ENCODE results near the gene GLUL. TPM values are rescaled to one million over a fixed set of nuclear protein-coding genes. Genes with fewer than 3 reads are reported as not detected.
"Not testable (repeated sequence)": the region's sequence is repeated elsewhere in the genome, so short reads cannot be mapped to it uniquely, and the experiment has no call there.

GLUL gene
- total RNA-seq, 1 donor from 2014 or later: 1,001 TPM

DNA sequence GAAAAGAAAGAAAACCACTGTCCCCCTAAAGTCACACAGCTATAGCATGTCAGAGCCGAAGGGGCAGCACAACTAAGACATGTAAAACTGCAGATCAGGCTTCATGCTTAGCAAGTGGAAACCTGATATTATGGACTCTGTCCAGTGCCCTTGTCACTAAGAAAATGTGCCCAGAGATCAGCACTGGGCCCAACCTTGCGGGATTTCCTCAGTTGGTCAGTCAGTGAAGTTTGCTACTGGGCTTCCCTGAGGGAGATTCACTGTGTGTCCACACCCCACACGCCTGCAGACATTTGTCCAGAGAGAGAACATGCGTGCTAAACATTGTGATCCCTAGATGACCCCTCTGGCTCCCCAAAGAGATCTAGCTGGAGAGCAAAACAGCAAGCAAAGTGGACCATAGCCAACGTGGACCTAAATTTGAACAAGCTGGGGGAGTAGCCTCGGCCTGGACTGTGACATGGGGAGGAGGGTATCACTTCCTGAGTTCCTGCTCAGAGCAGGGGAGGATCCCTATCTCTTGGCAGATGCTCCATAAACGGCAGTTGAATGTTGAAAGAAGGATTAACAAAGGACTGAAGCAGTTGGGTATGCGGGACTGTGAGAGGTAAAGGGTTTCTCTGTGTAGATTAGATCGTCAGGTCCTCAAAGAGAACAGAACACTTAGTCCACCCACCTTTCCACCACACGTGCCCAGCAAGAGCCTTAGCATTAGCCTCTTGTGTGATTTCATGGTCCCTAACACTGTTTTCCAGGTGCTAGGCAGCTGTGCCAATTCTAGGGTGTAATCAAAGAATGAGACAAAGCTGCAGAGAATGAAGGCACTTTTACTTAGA is 53.6 kb downstream of the GLUL start:
- intact Hi-C loops (cut with DNase I): no loop called here
- Histone ChIP-seq H3K4me3 (no peak overlapping the region), H3K27ac (no peak overlapping the region), H3K9me3 (no peaks in the 10 kb centered on the region), H3K4me1 (no peaks in the 10 kb centered on the region), H3K36me3 (no peaks in the 10 kb centered on the region), H3K27me3 (no peaks in the 10 kb centered on the region)
- TF ChIP-seq, protein P1, sequence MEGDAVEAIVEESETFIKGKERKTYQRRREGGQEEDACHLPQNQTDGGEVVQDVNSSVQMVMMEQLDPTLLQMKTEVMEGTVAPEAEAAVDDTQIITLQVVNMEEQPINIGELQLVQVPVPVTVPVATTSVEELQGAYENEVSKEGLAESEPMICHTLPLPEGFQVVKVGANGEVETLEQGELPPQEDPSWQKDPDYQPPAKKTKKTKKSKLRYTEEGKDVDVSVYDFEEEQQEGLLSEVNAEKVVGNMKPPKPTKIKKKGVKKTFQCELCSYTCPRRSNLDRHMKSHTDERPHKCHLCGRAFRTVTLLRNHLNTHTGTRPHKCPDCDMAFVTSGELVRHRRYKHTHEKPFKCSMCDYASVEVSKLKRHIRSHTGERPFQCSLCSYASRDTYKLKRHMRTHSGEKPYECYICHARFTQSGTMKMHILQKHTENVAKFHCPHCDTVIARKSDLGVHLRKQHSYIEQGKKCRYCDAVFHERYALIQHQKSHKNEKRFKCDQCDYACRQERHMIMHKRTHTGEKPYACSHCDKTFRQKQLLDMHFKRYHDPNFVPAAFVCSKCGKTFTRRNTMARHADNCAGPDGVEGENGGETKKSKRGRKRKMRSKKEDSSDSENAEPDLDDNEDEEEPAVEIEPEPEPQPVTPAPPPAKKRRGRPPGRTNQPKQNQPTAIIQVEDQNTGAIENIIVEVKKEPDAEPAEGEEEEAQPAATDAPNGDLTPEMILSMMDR (IDR thresholded peaks at IDR 0.05): no peak
- DNase-seq: no peak
- no peak for ATAC-seq

DNA sequence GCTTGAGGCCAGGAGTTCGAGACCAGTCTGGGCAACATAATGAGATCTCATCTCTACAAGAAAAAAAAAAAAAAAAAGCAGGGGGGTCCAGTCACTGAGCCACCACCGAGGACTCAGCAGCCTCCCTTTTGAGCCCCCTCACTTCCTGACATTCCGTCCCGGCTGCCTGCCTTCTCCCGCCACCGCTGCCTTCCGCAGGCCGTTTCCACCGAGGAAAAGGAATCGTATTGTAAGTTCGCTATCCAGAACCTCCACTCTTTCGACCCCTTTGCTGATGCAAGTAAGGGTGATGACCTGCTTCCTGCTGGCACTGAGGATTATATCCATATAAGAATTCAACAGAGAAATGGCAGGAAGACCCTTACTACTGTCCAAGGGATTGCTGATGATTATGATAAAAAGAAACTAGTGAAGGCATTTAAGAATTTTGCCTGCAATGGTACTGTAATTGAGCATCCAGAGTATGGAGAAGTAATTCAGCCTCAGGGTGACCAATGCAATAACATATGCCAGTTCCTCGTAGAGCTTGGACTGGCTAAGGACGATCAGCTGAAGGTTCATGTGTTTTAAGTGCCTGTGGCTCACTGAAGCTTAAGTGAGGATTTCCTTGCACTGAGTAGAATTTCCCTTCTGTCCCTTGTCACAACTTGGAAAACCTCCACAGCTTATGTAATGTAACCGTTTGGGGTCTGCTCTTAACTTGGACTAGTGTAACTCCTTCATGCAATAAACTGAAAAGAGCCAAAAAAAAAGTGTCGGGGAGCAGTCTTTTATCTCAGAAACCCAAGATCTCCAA is 55.6 kb downstream of the GLUL start:
- H3K4me3 ChIP-seq: no peak overlapping the region
- no peaks in the 10 kb centered on the region for H3K36me3 ChIP-seq
- H3K4me1 ChIP-seq: no peaks in the 10 kb centered on the region
- intact Hi-C loops (cut with DNase I): no loop called here
- TF ChIP-seq, protein P1 (IDR thresholded peaks at IDR 0.05): no peak
- ATAC-seq: no peak
- H3K27ac ChIP-seq: no peak overlapping the region
- H3K9me3 ChIP-seq: no peaks in the 10 kb centered on the region
- no peak for DNase-seq
- no peaks in the 10 kb centered on the region for H3K27me3 ChIP-seq

GRCh38 chr1:182333071-182333571 is 58.5 kb downstream of the GLUL start:
- H3K4me3 ChIP-seq; H3K4me1 ChIP-seq; H3K9me3 ChIP-seq; H3K36me3 ChIP-seq; ATAC-seq; H3K27me3 ChIP-seq; DNase-seq; intact Hi-C loops (cut with DNase I); H3K27ac ChIP-seq: not testable (repeated sequence)

- H3K4me3 ChIP-seq: no peak overlapping the region
- DNase-seq: no peak
- TF ChIP-seq, protein P1 (IDR thresholded peaks at IDR 0.05): no peak
- H3K36me3 ChIP-seq: no peaks in the 10 kb centered on the region
- H3K9me3 ChIP-seq: no peaks in the 10 kb centered on the region
- intact Hi-C loops (cut with DNase I): no loop called here
- ATAC-seq: no peak
- H3K27me3 ChIP-seq: no peaks in the 10 kb centered on the region
- no peaks in the 10 kb centered on the region for H3K4me1 ChIP-seq
- no peak overlapping the region for H3K27ac ChIP-seq
Observed at GRCh38 chr1:182332261-182333060, 59.1 kb downstream of the GLUL start.

Other genes with a start within 250 kb of the GLUL start
- not detected for gene TEDDM1, start 8.9 kb upstream of the GLUL start, total RNA-seq
- not detected for gene RGSL1, start 58.4 kb upstream of the GLUL start, total RNA-seq
- gene RNASEL, start 197.5 kb upstream of the GLUL start, total RNA-seq: 12.8 TPM
- 12.0 TPM for gene RGS16, start 212.6 kb upstream of the GLUL start, total RNA-seq

Measured in upper lobe of right lung (tissue), 1 donor.